H9 (cell line): ENCODE data around the gene TAF1A. TPM values are rescaled to one million over a fixed set of nuclear protein-coding genes. Genes with fewer than 3 reads are reported as not detected.

Source experiments
- DNase-seq: peaks from one replicate; pipeline ENCODE4 v3.0.0-alpha.2; 2017
- H2AFZ ChIP-seq: one replicate; pipeline ENCODE4 v1.6.1; 2013; ENCODE audit warnings: mild to moderate bottlenecking, low read length, control low read depth, moderate library complexity
- H2AK5ac ChIP-seq: 2 replicates; pipeline ENCODE4 v1.6.1; 2013; ENCODE audit warnings: low read length, control low read depth, mixed read lengths; ENCODE audit not compliant: insufficient read length
- H2BK120ac ChIP-seq: one replicate; pipeline ENCODE4 v1.6.1; 2013; ENCODE audit warnings: low read depth, mild to moderate bottlenecking, low read length, control low read depth, inconsistent platforms; ENCODE audit not compliant: poor library complexity, severe bottlenecking
- H2BK12ac ChIP-seq: 2 replicates; pipeline ENCODE4 v1.6.1; 2013; ENCODE audit warnings: low read length, control low read depth, mixed read lengths, low read depth; ENCODE audit not compliant: insufficient read length
- H2BK15ac ChIP-seq: 2 replicates; pipeline ENCODE4 v1.6.1; 2013; ENCODE audit warnings: low read depth, low read length, control low read depth
- H2BK20ac ChIP-seq: one replicate; pipeline ENCODE4 v1.6.1; 2013; ENCODE audit warnings: low read depth, mild to moderate bottlenecking, low read length, control low read depth, inconsistent platforms; ENCODE audit not compliant: poor library complexity, severe bottlenecking
- H2BK5ac ChIP-seq: 2 replicates; pipeline ENCODE4 v1.6.1; 2013; ENCODE audit warnings: low read length, control low read depth, mixed read lengths; ENCODE audit not compliant: insufficient read length
- H3K14ac ChIP-seq: 2 replicates; pipeline ENCODE4 v1.6.1; 2013; ENCODE audit warnings: low read length, control low read depth; ENCODE audit not compliant: insufficient read depth
- H3K18ac ChIP-seq: 2 replicates; pipeline ENCODE4 v1.6.1; 2013; ENCODE audit warnings: low read depth, mild to moderate bottlenecking, mixed read lengths, low read length, control low read depth; ENCODE audit not compliant: insufficient read length
- H3K23ac ChIP-seq: 2 replicates; pipeline ENCODE4 v1.6.1; 2013; ENCODE audit warnings: low read length, control low read depth, mixed read lengths, low read depth; ENCODE audit not compliant: insufficient read length
- H3K23me2 ChIP-seq: 2 replicates; pipeline ENCODE4 v1.6.1; 2013; ENCODE audit warnings: low read depth, mild to moderate bottlenecking, mixed read lengths, low read length, control low read depth; ENCODE audit not compliant: insufficient read length, poor library complexity, severe bottlenecking
- H3K27ac ChIP-seq: 2 replicates; pipeline ENCODE4 v1.5.1; 2013; ENCODE audit warnings: low read length, control low read depth, mixed read lengths, low read depth; ENCODE audit not compliant: insufficient read length
- H3K27me3 ChIP-seq: 2 replicates; pipeline ENCODE4 v1.6.1; 2013; ENCODE audit warnings: low read length, control low read depth, inconsistent platforms; ENCODE audit not compliant: insufficient read depth
- H3K4ac ChIP-seq: 2 replicates; pipeline ENCODE4 v1.6.1; 2013; ENCODE audit warnings: low read depth, mild to moderate bottlenecking, control low read depth, inconsistent platforms, low read length, moderate library complexity
- H3K4me1 ChIP-seq: 2 replicates; pipeline ENCODE4 v1.6.1; 2013; ENCODE audit warnings: low read length, control low read depth, inconsistent platforms; ENCODE audit not compliant: insufficient read depth
- H3K4me2 ChIP-seq: 2 replicates; pipeline ENCODE4 v1.6.1; 2013; ENCODE audit warnings: low read length, control low read depth, mixed read lengths; ENCODE audit not compliant: insufficient read length, insufficient read depth
- H3K56ac ChIP-seq: 2 replicates; pipeline ENCODE4 v1.6.1; 2013; ENCODE audit warnings: low read depth, mild to moderate bottlenecking, mixed read lengths, low read length, control low read depth; ENCODE audit not compliant: insufficient read length
- H3K79me1 ChIP-seq: 2 replicates; pipeline ENCODE4 v1.6.1; 2013; ENCODE audit warnings: low read depth, mild to moderate bottlenecking, moderate library complexity, low read length, control low read depth, inconsistent platforms; ENCODE audit not compliant: insufficient read depth, poor library complexity, severe bottlenecking
- H3K79me2 ChIP-seq: 2 replicates; pipeline ENCODE4 v1.6.1; 2013; ENCODE audit warnings: low read length, control low read depth, inconsistent platforms; ENCODE audit not compliant: insufficient read depth
- H3K9ac ChIP-seq: 2 replicates; pipeline ENCODE4 v1.6.1; 2013; ENCODE audit warnings: low read length, control low read depth, mixed read lengths; ENCODE audit not compliant: insufficient read length; ENCODE audit errors: extremely low read depth
- H3K9me3 ChIP-seq: one replicate; pipeline ENCODE4 v1.6.1; 2013; ENCODE audit warnings: low read depth, low read length, inconsistent platforms; ENCODE audit not compliant: control insufficient read depth
- H3T11ph ChIP-seq: one replicate; pipeline ENCODE4 v1.6.1; 2013; ENCODE audit warnings: mild to moderate bottlenecking, low read length, control low read depth, inconsistent platforms
- H4K20me1 ChIP-seq: one replicate; pipeline ENCODE4 v1.6.1; 2013; ENCODE audit not compliant: control insufficient read depth, insufficient read length, insufficient read depth
- H4K5ac ChIP-seq: 2 replicates; pipeline ENCODE4 v1.6.1; 2013; ENCODE audit warnings: low read depth, mild to moderate bottlenecking, mixed read lengths, low read length, control low read depth; ENCODE audit not compliant: insufficient read length
- H4K8ac ChIP-seq: replicated peaks from 2 replicates; pipeline ENCODE4 v1.6.1; 2013; ENCODE audit warnings: low read length, control low read depth, mixed read lengths, low read depth; ENCODE audit not compliant: insufficient read length
- H4K91ac ChIP-seq: 2 replicates; pipeline ENCODE4 v1.6.1; 2013; ENCODE audit warnings: low read depth, mild to moderate bottlenecking, moderate library complexity, mixed read lengths, low read length, control low read depth; ENCODE audit not compliant: insufficient read length
- H3K27ac Mint-ChIP-seq, 3 experiments: 2 replicates in 2 of 3; 3 replicates in 1 of 3; pipeline ENCODE4 v1.8.0; 2020 to 2021; ENCODE audit warnings: mixed read lengths in 3 of 3, mild to moderate bottlenecking in 1 of 3, moderate library complexity in 1 of 3
- H3K27me3 Mint-ChIP-seq: 2 replicates; pipeline ENCODE4 v1.8.0; 2021; ENCODE audit warnings: low read depth, mild to moderate bottlenecking, moderate library complexity, mixed read lengths
- H3K36me3 Mint-ChIP-seq, 3 experiments: 2 replicates in 2 of 3; 3 replicates in 1 of 3; pipeline ENCODE4 v1.8.0; 2020 to 2021; ENCODE audit warnings: low read depth in 3 of 3, mixed read lengths in 3 of 3; ENCODE audit not compliant: insufficient read depth in 1 of 3
- H3K4me1 Mint-ChIP-seq, 2 experiments: 2 replicates each; pipeline ENCODE4 v1.8.0; 2020; ENCODE audit warnings: mixed read lengths in 2 of 2
- H3K4me3 Mint-ChIP-seq, 2 experiments: 2 replicates in 1 of 2; 3 replicates in 1 of 2; pipeline ENCODE4 v1.8.0; 2020 to 2021; ENCODE audit warnings: mild to moderate bottlenecking in 2 of 2, mixed read lengths in 2 of 2, moderate library complexity in 1 of 2
- H3K9me3 Mint-ChIP-seq, 2 experiments: 2 replicates in 1 of 2; 3 replicates in 1 of 2; pipeline ENCODE4 v1.8.0; 2020; ENCODE audit warnings: mild to moderate bottlenecking in 2 of 2, mixed read lengths in 2 of 2, moderate library complexity in 1 of 2
- WGBS: extraction: QIAGEN DNeasy Blood & Tissue Kit; methylation state at CpG from one replicate; pipeline ENCODE4 v1.1.7; 2013; ENCODE audit warnings: missing lambda C conversion rate, low lambda C conversion rate, mixed read lengths; ENCODE audit not compliant: insufficient read length; ENCODE audit errors: extremely low coverage; 5-methylcytosine and 5-hydroxymethylcytosine counted together
- total RNA-seq: library from RNA; stranded (reverse); gene quantifications from 2 replicates; pipeline ENCODE4 v1.2.1, GENCODE V29; 2021
- TF ChIP-seq, protein P1 (sequence below): fragments of 200-600 bp; sonication (generic); conservative IDR thresholded peaks from 3 replicates; pipeline ENCODE4 v1.8.0; 2021; ENCODE audit warnings: antibody characterized with exemption, mild to moderate bottlenecking

TAF1A gene
- total RNA-seq, 1 experiment from 2014 or later = 14.8 TPM

DNA sequence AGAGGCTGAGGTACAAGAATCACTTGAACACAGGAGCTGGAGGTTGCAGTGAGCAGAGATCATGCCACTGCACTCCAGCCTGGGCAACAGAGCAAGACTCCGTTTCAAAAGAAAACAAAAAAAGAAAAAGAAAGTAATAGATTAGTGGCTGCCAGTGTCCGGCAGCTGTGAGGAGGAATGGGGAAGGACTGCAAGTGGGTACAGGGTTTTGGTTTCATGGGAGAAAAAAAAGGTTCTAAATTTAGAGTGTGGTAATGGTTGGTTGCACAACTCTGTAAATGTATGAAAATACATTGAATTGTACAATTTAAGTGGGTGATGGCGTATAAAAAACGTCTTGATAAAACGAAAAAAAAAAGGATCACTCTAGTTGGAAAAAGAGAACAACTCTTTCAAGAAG lies 6.7 kb downstream of the TAF1A start:
- H4K20me1 ChIP-seq = no peaks in the 10 kb centered on the region
- Mint-ChIP-seq H3K4me3 (no peak overlapping the region), H3K27me3 (no peaks in the 10 kb centered on the region), H3K36me3 (peaks cover 11 to 53% (median 43%) of the 10 kb centered on the region in 3 experiments; a peak in 6 of 7 replicates), H3K27ac (no peak overlapping the region), H3K4me1 (no peaks in the 10 kb centered on the region; a peak in 2 of 4 replicates), H3K9me3 (no peaks in the 10 kb centered on the region)
- no peak overlapping the region for H4K5ac ChIP-seq
- no peak overlapping the region for H2BK120ac ChIP-seq
- no peak overlapping the region for H2BK20ac ChIP-seq
- no peak overlapping the region for H4K91ac ChIP-seq
- H3K56ac ChIP-seq = no peak overlapping the region
- H3K18ac ChIP-seq = no peak overlapping the region
- 100% methylated on average over 2 of the region's 5 CpGs for WGBS
- H4K8ac ChIP-seq = no peak overlapping the region
- no peak overlapping the region for H2AFZ ChIP-seq
- H3K79me2 ChIP-seq = no peaks in the 10 kb centered on the region; the same call in 1 of the 2 replicates
- H3K27ac ChIP-seq = no peak overlapping the region
- no peaks in the 10 kb centered on the region for H3K79me1 ChIP-seq
- H2BK12ac ChIP-seq = no peak overlapping the region
- no peak overlapping the region for H2AK5ac ChIP-seq
- no peak overlapping the region for H3K23ac ChIP-seq
- H3K27me3 ChIP-seq = no peaks in the 10 kb centered on the region
- TF ChIP-seq, protein P1, sequence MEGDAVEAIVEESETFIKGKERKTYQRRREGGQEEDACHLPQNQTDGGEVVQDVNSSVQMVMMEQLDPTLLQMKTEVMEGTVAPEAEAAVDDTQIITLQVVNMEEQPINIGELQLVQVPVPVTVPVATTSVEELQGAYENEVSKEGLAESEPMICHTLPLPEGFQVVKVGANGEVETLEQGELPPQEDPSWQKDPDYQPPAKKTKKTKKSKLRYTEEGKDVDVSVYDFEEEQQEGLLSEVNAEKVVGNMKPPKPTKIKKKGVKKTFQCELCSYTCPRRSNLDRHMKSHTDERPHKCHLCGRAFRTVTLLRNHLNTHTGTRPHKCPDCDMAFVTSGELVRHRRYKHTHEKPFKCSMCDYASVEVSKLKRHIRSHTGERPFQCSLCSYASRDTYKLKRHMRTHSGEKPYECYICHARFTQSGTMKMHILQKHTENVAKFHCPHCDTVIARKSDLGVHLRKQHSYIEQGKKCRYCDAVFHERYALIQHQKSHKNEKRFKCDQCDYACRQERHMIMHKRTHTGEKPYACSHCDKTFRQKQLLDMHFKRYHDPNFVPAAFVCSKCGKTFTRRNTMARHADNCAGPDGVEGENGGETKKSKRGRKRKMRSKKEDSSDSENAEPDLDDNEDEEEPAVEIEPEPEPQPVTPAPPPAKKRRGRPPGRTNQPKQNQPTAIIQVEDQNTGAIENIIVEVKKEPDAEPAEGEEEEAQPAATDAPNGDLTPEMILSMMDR = no peak
- no peak overlapping the region for H3K4me2 ChIP-seq
- H3K4ac ChIP-seq = no peak overlapping the region
- H3T11ph ChIP-seq = no peak overlapping the region
- H2BK5ac ChIP-seq = no peak overlapping the region
- H3K23me2 ChIP-seq = no peaks in the 10 kb centered on the region
- no peak overlapping the region for H3K14ac ChIP-seq
- H3K4me1 ChIP-seq = no peaks in the 10 kb centered on the region
- H3K9me3 ChIP-seq = no peaks in the 10 kb centered on the region
- DNase-seq = no peak
- H3K9ac ChIP-seq = no peak overlapping the region
- no peak overlapping the region for H2BK15ac ChIP-seq
